ENCODE measurements around the gene BAZ1A.
"Not testable (repeated sequence)": the region's sequence is repeated elsewhere in the genome, so short reads cannot be mapped to it uniquely, and the experiment has no call there.

Gene BAZ1A

GRCh38 chr14:34785223-34786006, 89.7 kb downstream of the BAZ1A start:
- DNase-seq (ENCODE audit: low read depth), result no peak

- DNase-seq (ENCODE audit: low read depth), result no peak
Observed at GRCh38 chr14:34782031-34782430, 93.1 kb downstream of the BAZ1A start.

GRCh38 chr14:34781242-34781641, 93.9 kb downstream of the BAZ1A start:
- no peak for DNase-seq (ENCODE audit: low read depth)

- DNase-seq (ENCODE audit: low read depth), result no peak
Observed at GRCh38 chr14:34780646-34781045, 94.5 kb downstream of the BAZ1A start.

- no peak for DNase-seq (ENCODE audit: low read depth)
Observed at GRCh38 chr14:34778744-34779143, 96.4 kb downstream of the BAZ1A start.

- no peak for DNase-seq (ENCODE audit: low read depth)
Observed at GRCh38 chr14:34776611-34777010, 98.5 kb downstream of the BAZ1A start.

- DNase-seq (ENCODE audit: low read depth), result no peak
Observed at GRCh38 chr14:34775922-34776321, 99.2 kb downstream of the BAZ1A start.

GRCh38 chr14:34775342-34775741, 99.8 kb downstream of the BAZ1A start:
- DNase-seq (ENCODE audit: low read depth), result no peak

- no peak for DNase-seq (ENCODE audit: low read depth)
Observed at GRCh38 chr14:34770901-34771300, 104.3 kb downstream of the BAZ1A start.

- DNase-seq (ENCODE audit: low read depth), result no peak
Observed at GRCh38 chr14:34766606-34767005, 108.6 kb downstream of the BAZ1A start.

- no peak for DNase-seq (ENCODE audit: low read depth)
Observed at GRCh38 chr14:34766060-34766459, 109.1 kb downstream of the BAZ1A start.

- DNase-seq (ENCODE audit: low read depth), result no peak
Observed at GRCh38 chr14:34755215-34755614, 119.9 kb downstream of the BAZ1A start.

GRCh38 chr14:34754687-34755086, 120.5 kb downstream of the BAZ1A start:
- DNase-seq (ENCODE audit: low read depth), result no peak

- DNase-seq (ENCODE audit: low read depth), result no peak
Observed at GRCh38 chr14:34750670-34751069, 124.5 kb downstream of the BAZ1A start.

GRCh38 chr14:34750233-34750632, 124.9 kb downstream of the BAZ1A start:
- DNase-seq (ENCODE audit: low read depth), result no peak

- no peak for DNase-seq (ENCODE audit: low read depth)
Observed at GRCh38 chr14:34749408-34749807, 125.8 kb downstream of the BAZ1A start.

GRCh38 chr14:34742270-34743115, 132.7 kb downstream of the BAZ1A start:
- no peak for DNase-seq (ENCODE audit: low read depth)

- no peak for DNase-seq (ENCODE audit: low read depth)
Observed at GRCh38 chr14:34741840-34742239, 133.3 kb downstream of the BAZ1A start.

- DNase-seq (ENCODE audit: low read depth), result not testable (repeated sequence)
Observed at GRCh38 chr14:34740139-34740538, 135.0 kb downstream of the BAZ1A start.

- not testable (repeated sequence) for DNase-seq (ENCODE audit: low read depth)
Observed at GRCh38 chr14:34737079-34737478, 138.1 kb downstream of the BAZ1A start.

- no peak for DNase-seq (ENCODE audit: low read depth)
Observed at GRCh38 chr14:34733245-34733644, 141.9 kb downstream of the BAZ1A start.

GRCh38 chr14:34732802-34733201, 142.4 kb downstream of the BAZ1A start:
- no peak for DNase-seq (ENCODE audit: low read depth)

- no peak for DNase-seq (ENCODE audit: low read depth)
Observed at GRCh38 chr14:34723867-34724266, 151.3 kb downstream of the BAZ1A start.
